Lower lobe of right lung (tissue), 2 donors: ENCODE data around the gene PRR36. TPM values are rescaled to one million over a fixed set of nuclear protein-coding genes. Genes with fewer than 3 reads are reported as not detected.
A peak's percentile ranks its signal among the peaks of the same experiment; 100 is the strongest.

Source experiments
- ATAC-seq, 2 donors: fragments of 200-7000 bp; cut with Tn5 transposase; one replicate each; pipeline ENCODE4 v1.9.1; 2020 to 2022; ENCODE audit warnings: mild to moderate bottlenecking in 2 of 2, moderate library complexity in 2 of 2
- DNase-seq: peaks from one replicate; pipeline ENCODE4 v3.0.0-alpha.2; 2020
- H3K27ac ChIP-seq: fragments of 200-600 bp; one replicate; pipeline ENCODE4 v1.8.0; 2022
- H3K27me3 ChIP-seq: fragments of 200-600 bp; one replicate; pipeline ENCODE4 v1.8.0; 2022; ENCODE audit warnings: low read depth
- H3K36me3 ChIP-seq: fragments of 200-600 bp; one replicate; pipeline ENCODE4 v1.8.0; 2022; ENCODE audit warnings: mild to moderate bottlenecking
- H3K4me1 ChIP-seq: fragments of 200-600 bp; one replicate; pipeline ENCODE4 v1.8.0; 2022
- H3K4me3 ChIP-seq: fragments of 200-600 bp; one replicate; pipeline ENCODE4 v1.8.0; 2022; ENCODE audit warnings: mild to moderate bottlenecking
- H3K9me3 ChIP-seq: fragments of 200-600 bp; one replicate; pipeline ENCODE4 v1.8.0; 2022
- CTCF ChIP-seq: fragments of 200-600 bp; IDR thresholded peaks from one replicate; pipeline ENCODE4 v1.8.0; 2022; ENCODE audit warnings: antibody characterized with exemption, mild to moderate bottlenecking
- intact Hi-C: fragments of 100-400 bp; cut with DNase I; formaldehyde crosslinking; loops from one replicate; pipeline ENCODE4 v1.11.0; 2022
- total RNA-seq: library from RNA; stranded (reverse); fragmentation: NEBNext Ultra II Directional; extraction: Animal tissue kit (Norgen Biotek cat#: 25700); gene quantifications from one replicate; pipeline ENCODE4 v1.2.1, GENCODE V29; 2021
- donor health status: DM: no; HTN: yes; CAD: no; lungs with severe emphysema.

Gene PRR36
- total RNA-seq, 1 donor from 2014 or later, result 2.5 TPM

DNA sequence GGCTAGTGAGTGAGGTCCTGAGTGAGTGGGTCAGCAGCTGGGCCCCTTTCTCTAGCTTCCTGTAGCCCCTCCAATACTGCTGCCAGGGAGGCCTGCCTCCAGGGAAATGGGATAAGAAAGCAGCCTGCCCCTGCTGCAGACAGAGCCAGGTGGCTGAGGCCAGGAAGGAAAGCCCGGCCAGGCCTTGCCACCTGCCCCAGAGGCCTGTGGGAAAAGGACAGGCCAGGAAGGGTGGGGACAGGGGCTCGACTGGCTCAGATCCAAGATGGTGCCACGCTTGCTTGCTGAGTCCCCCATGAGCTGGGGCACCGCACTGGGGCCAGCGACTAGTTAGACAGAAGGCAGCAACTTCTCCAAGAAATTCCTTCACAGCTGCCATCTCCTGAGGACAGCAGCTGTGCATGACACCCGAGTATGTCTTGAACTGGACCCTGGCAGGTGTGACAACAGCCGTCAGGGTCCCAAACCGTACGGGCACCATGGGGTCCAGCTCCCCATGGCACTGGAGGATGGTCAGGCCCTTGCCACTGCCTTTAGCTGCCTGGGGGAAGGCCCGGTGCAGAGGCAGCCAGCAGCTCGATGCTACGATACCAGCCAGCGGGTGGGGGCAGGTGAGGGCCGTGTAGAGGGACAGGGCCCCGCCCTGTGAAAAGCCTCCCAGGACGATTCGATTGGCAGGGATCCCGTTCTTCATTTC is 5.1 kb upstream of the PRR36 start:
- Histone ChIP-seq H3K27me3 (peaks cover 5% of the 10 kb centered on the region), H3K27ac (no peak overlapping the region), H3K9me3 (no peaks in the 10 kb centered on the region), H3K4me3 (no peak overlapping the region), H3K4me1 (no peaks in the 10 kb centered on the region), H3K36me3 (no peaks in the 10 kb centered on the region)
- TF ChIP-seq CTCF, result no peak
- DNase-seq (no peak), ATAC-seq (no peak)
- intact Hi-C loops, result no loop called here

- intact Hi-C loops, result no loop called here
- peaks cover 8% of the 10 kb centered on the region for H3K4me1 ChIP-seq
- no peaks in the 10 kb centered on the region for H3K36me3 ChIP-seq
- peaks cover 22% of the 10 kb centered on the region for H3K27me3 ChIP-seq
- no peaks in the 10 kb centered on the region for H3K9me3 ChIP-seq
- DNase-seq (no peak), ATAC-seq (no peak)
- H3K4me3 ChIP-seq, result no peak overlapping the region
- no peak overlapping the region for H3K27ac ChIP-seq
- TF ChIP-seq CTCF, result no peak
These were observed 3.2 kb upstream of the PRR36 start for GRCh38 chr19:7877249-7877836.

DNA sequence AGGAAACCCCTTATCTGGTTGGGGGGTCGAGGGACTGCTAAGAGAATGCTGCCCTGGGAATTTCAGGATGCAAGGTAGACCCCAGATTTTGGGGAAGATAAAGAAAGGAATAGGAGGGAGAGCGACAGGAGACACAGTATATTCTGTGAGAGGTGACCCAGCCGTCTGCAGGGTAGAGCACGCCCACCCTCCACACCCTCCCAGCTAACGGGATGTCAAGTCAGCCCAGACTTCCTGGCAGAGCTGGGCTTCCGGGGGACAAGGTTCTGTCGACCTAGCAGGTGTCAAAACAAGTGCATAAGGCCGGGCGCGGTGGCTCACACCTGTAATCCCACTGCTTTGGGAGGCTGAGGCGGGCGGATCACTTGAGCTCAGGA is 695 bp upstream of the PRR36 start:
- no peak for ATAC-seq
- Histone ChIP-seq H3K27me3 (peaks cover 25% of the 10 kb centered on the region), H3K27ac (no peak overlapping the region), H3K4me1 (peaks cover 27% of the 10 kb centered on the region), H3K9me3 (no peaks in the 10 kb centered on the region), H3K4me3 (peak overlapping the region; percentile 48), H3K36me3 (no peaks in the 10 kb centered on the region)
- no peak for DNase-seq
- no peak for TF ChIP-seq CTCF
- intact Hi-C loops, result no loop called here

GRCh38 chr19:7873304-7874075 is 700 bp downstream of the PRR36 start:
- intact Hi-C loops, result no loop called here
- H3K4me3 ChIP-seq, result peak overlapping the region; percentile 48

More at GRCh38 chr19:7873304-7874075, 700 bp downstream of the PRR36 start:
- H3K27me3 ChIP-seq, result peaks cover 25% of the 10 kb centered on the region
- peaks cover 41% of the 10 kb centered on the region for H3K4me1 ChIP-seq
- ATAC-seq (no peak), DNase-seq (no peak)
- no peaks in the 10 kb centered on the region for H3K36me3 ChIP-seq
- TF ChIP-seq CTCF, result no peak
- no peak overlapping the region for H3K27ac ChIP-seq
- H3K9me3 ChIP-seq, result no peaks in the 10 kb centered on the region
